Peyer's patch (tissue), 4 donors: Measurements from ENCODE around the gene CDC20.

ENCODE experiments used
- POLR2A ChIP-seq, 2 donors: fragments of 450-650 bp; IDR thresholded peaks; one replicate each; pipeline ENCODE4 v1.5.1; 2017; ENCODE audit warnings: antibody characterized with exemption in 2 of 2, mild to moderate bottlenecking in 2 of 2, moderate library complexity in 2 of 2
- TF ChIP-seq, protein P1 (sequence below), 6 experiments: fragments of 450-650 bp in 4 of 6; fragments of 200-600 bp in 2 of 6; sonication (generic) in 1 of 6; IDR thresholded peaks; one replicate each; pipeline ENCODE4 v1.5.1; 2017 to 2019; ENCODE audit warnings: antibody characterized with exemption in 6 of 6, mild to moderate bottlenecking in 3 of 6, moderate library complexity in 1 of 6

- peak; percentile 68 to 91 for TF ChIP-seq POLR2A (IDR thresholded peaks at IDR 0.05)
- TF ChIP-seq, protein P1, sequence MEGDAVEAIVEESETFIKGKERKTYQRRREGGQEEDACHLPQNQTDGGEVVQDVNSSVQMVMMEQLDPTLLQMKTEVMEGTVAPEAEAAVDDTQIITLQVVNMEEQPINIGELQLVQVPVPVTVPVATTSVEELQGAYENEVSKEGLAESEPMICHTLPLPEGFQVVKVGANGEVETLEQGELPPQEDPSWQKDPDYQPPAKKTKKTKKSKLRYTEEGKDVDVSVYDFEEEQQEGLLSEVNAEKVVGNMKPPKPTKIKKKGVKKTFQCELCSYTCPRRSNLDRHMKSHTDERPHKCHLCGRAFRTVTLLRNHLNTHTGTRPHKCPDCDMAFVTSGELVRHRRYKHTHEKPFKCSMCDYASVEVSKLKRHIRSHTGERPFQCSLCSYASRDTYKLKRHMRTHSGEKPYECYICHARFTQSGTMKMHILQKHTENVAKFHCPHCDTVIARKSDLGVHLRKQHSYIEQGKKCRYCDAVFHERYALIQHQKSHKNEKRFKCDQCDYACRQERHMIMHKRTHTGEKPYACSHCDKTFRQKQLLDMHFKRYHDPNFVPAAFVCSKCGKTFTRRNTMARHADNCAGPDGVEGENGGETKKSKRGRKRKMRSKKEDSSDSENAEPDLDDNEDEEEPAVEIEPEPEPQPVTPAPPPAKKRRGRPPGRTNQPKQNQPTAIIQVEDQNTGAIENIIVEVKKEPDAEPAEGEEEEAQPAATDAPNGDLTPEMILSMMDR (IDR thresholded peaks at IDR 0.05), result no peak
These were observed 7.4 kb downstream of the CDC20 start for GRCh38 chr1:43366179-43366578.
